Stimulated activated CD4-positive, alpha-beta T cell treated with anti-CD3 and anti-CD28 coated beads, TNF-alpha, amount 100 ng/mL, for 1 hour (primary cell): ENCODE measurements around the gene TMTC4.
"Not testable (repeated sequence)": the region's sequence is repeated elsewhere in the genome, so short reads cannot be mapped to it uniquely, and the experiment has no call there.

ENCODE experiments used
- DNase-seq, 3 donors: peaks; one replicate each; pipeline ENCODE4 v3.0.0-alpha.2; 2020; ENCODE audit warnings: low read depth in 3 of 3, low spot score in 1 of 3

The TMTC4 gene

GRCh38 chr13:100584896-100585295 is 89.7 kb downstream of the TMTC4 start:
- DNase-seq = no peak

GRCh38 chr13:100581504-100581903 is 93.1 kb downstream of the TMTC4 start:
- no peak for DNase-seq

GRCh38 chr13:100581030-100581429 is 93.6 kb downstream of the TMTC4 start:
- DNase-seq = no peak

- no peak for DNase-seq
These were observed 94.5 kb downstream of the TMTC4 start for GRCh38 chr13:100580045-100580444.

GRCh38 chr13:100577239-100577638 is 97.4 kb downstream of the TMTC4 start:
- DNase-seq = not testable (repeated sequence)

GRCh38 chr13:100573121-100573520 is 101.5 kb downstream of the TMTC4 start:
- peak; percentile 54 to 57 (median 55) for DNase-seq

- DNase-seq = no peak
These were observed 108.1 kb downstream of the TMTC4 start for GRCh38 chr13:100566543-100566942.

- no peak for DNase-seq
These were observed 109.3 kb downstream of the TMTC4 start for GRCh38 chr13:100565286-100565685.

GRCh38 chr13:100564444-100565223 is 110.0 kb downstream of the TMTC4 start:
- no peak for DNase-seq

- no peak for DNase-seq
These were observed 110.8 kb downstream of the TMTC4 start for GRCh38 chr13:100563779-100564178.

GRCh38 chr13:100561599-100562204 is 112.9 kb downstream of the TMTC4 start:
- DNase-seq = no peak

- DNase-seq = no peak
These were observed 113.5 kb downstream of the TMTC4 start for GRCh38 chr13:100561158-100561499.

GRCh38 chr13:100560498-100561157 is 114.0 kb downstream of the TMTC4 start:
- DNase-seq = no peak

GRCh38 chr13:100559886-100560285 is 114.7 kb downstream of the TMTC4 start:
- no peak for DNase-seq
